ENCODE measurements around the gene MUCL1.

DNA sequence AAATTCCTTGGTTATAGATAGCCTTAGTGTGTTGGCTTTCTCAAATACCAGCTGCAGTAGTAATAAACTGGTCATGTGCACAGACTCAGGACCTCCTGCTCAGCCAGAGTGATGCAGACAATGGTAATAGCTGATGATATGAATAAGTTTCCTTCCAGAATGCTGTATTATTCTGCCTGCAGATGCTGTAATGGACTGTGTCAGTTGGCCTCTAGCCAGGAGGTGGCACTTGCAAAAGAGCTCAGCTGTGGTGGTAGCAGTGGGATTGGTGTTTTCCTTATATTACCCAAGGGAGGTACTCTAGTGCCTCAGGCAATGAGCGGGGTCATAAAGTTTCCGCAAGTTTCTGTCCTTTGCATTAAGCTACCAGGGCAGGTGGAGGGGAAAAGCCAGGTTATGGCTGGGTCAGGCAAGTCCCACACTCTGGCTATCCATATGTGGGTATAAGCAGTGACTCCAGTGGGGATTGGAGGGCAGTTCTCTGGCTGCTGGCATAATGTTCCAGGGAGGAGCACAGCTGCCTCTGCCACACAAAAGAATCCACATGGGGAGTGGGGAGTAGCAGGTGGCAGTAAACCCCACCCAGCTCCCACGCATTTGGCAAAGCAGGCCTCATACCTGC lies 14.0 kb upstream of the MUCL1 start:
- TF ChIP-seq POLR2A (IDR thresholded peaks at IDR 0.05; ENCODE audit: insufficient read depth in 1 of 2, low read depth in 2 of 2, low read length in 2 of 2) (no peak), ZNF263 (CRISPR knock-in tag; IDR thresholded peaks at IDR 0.05) (no peak)

Data from HepG2 (cell line).